ENCODE data around the gene PLIN4. TPM values are rescaled to one million over a fixed set of nuclear protein-coding genes. Genes with fewer than 3 reads are reported as not detected.

Gene PLIN4
- total and polyA plus RNA-seq, 2 donors (not counting 3 experiments of a cell fraction or from before 2014, with no cell fraction given), result 0.01 TPM; not detected in 1

DNA sequence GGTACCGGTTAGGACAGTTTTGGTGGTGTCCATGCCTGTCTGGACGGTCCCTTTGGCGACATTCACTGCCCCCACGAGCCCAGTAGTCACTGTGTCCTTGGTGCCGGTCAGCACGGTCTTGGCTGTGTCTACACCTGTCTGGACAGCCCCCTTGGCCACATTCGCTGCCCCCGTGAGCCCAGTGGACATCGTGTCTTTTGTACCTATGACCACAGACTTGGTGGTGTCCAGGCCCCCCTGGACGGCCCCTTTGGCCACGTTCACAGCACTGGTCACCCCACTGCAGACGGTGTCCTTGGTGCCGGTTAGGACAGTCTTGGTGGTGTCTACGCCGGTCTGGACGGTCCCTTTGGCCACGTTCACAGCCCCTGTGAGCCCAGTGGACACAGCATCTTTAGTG, 6.2 kb downstream of the PLIN4 start:
- H3K4me2 ChIP-seq (ENCODE audit: insufficient read depth, low read length), result no peak overlapping the region
- FAIRE-seq (no peak), DNase-seq (ENCODE audit: low read depth, low spot score) (no peak)
- H3K4me3 ChIP-seq (replicated peaks in 1 of 3; ENCODE audit: insufficient read depth in 1 of 3, low read depth in 1 of 3, low read length in 3 of 3), result no peak overlapping the region
- H3K9ac ChIP-seq (replicated peaks; ENCODE audit: extremely low read depth, insufficient read depth, low read length), result no peak overlapping the region
- H3K4me1 ChIP-seq (ENCODE audit: control insufficient read depth, extremely low read depth, insufficient read depth, low read length), result no peaks in the 10 kb centered on the region
- TF ChIP-seq POLR2A (IDR thresholded peaks at IDR 0.05; ENCODE audit: low read depth, low read length) (no peak), JUN (IDR thresholded peaks at IDR 0.05; ENCODE audit: borderline replicate concordance, insufficient read depth, insufficient read length, low read depth) (no peak), POLR2AphosphoS5 (IDR thresholded peaks at IDR 0.05; ENCODE audit: insufficient read depth, low read depth, low read length) (no peak), FOS (IDR thresholded peaks at IDR 0.05; ENCODE audit: borderline replicate concordance, insufficient read depth, low read length) (no peak), MYC (IDR thresholded peaks at IDR 0.05; ENCODE audit: low read depth, low read length) (no peak), CTCF (IDR thresholded peaks at IDR 0.05; ENCODE audit: extremely low read depth in 1 of 2, insufficient read depth in 1 of 2, low read depth in 1 of 2, low read length in 2 of 2) (no peak), GATA2 (IDR thresholded peaks at IDR 0.05; ENCODE audit: insufficient read depth, insufficient read length, low read depth, low read length) (no peak), EZH2 (IDR thresholded peaks at IDR 0.05; ENCODE audit: borderline replicate concordance, low read depth, low read length, severe bottlenecking) (no peak)
- TF ChIP-seq, protein P1, sequence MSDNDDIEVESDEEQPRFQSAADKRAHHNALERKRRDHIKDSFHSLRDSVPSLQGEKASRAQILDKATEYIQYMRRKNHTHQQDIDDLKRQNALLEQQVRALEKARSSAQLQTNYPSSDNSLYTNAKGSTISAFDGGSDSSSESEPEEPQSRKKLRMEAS (IDR thresholded peaks at IDR 0.05; ENCODE audit: insufficient read depth, insufficient read length), result no peak
- no peaks in the 10 kb centered on the region for H4K20me1 ChIP-seq (replicated peaks; ENCODE audit: control insufficient read depth, extremely low read depth, insufficient read depth, low read length)
- H3K9me3 ChIP-seq (replicated peaks; ENCODE audit: control insufficient read depth, insufficient read depth, low read length), result no peaks in the 10 kb centered on the region
- H3K9me1 ChIP-seq (replicated peaks; ENCODE audit: control insufficient read depth, extremely low read depth, insufficient read depth, low read length), result no peaks in the 10 kb centered on the region
- H3K27me3 ChIP-seq (ENCODE audit: control insufficient read depth in 2 of 2, insufficient read depth in 2 of 2, low read length in 2 of 2), result no peaks in the 10 kb centered on the region
- dilution Hi-C loops (cut with MboI; ENCODE audit: extremely low pct_ligation_motif_present, low sequenced_read_pairs), result no loop called here
- no peak overlapping the region for H2AFZ ChIP-seq (ENCODE audit: low read depth, low read length)
- intact Hi-C loops (cut with micrococcal nuclease), result no loop called here
- no peaks in the 10 kb centered on the region for H3K36me3 ChIP-seq (ENCODE audit: control insufficient read depth in 2 of 2, extremely low read depth in 1 of 2, insufficient read depth in 2 of 2, low read length in 2 of 2)
- CTCF ChIA-PET, result no interaction called here
- no TSS peak for BruUV-seq (replicated peaks)
- POLR2A ChIA-PET, result no interaction called here
- H3K79me2 ChIP-seq (ENCODE audit: control insufficient read depth, insufficient read depth, low read length), result no peaks in the 10 kb centered on the region
- no peak overlapping the region for H3K27ac ChIP-seq (ENCODE audit: insufficient read depth, low read depth, low read length)
